HL-60 (cell line): ENCODE data around the gene ODC1.

Source experiments
- DNase-seq, 2 experiments: peaks; one replicate each; pipeline ENCODE4 v3.0.0-alpha.2; 2010 to 2020; ENCODE audit warnings: low read depth in 1 of 2, low spot score in 1 of 2
- H3K27ac ChIP-seq: fragments of 250-450 bp; sonication (Bioruptor Pico); replicated peaks from 2 replicates; pipeline ENCODE4 v1.5.1; 2020; ENCODE audit warnings: mild to moderate bottlenecking, moderate library complexity
- H3K27me3 ChIP-seq: fragments of 250-450 bp; sonication (Bioruptor Pico); 2 replicates; pipeline ENCODE4 v1.5.1; 2021; ENCODE audit warnings: mild to moderate bottlenecking, moderate library complexity; ENCODE audit not compliant: insufficient read depth, poor library complexity, severe bottlenecking
- H3K4me3 ChIP-seq: replicated peaks from 2 replicates; pipeline ENCODE4 v1.5.1; 2011; ENCODE audit warnings: mild to moderate bottlenecking, control low read depth, low read length; ENCODE audit not compliant: insufficient read depth
- GABPA ChIP-seq: IDR thresholded peaks from 2 replicates; pipeline ENCODE4 v1.6.1; 2012; ENCODE audit warnings: low read depth
- POLR2AphosphoS5 ChIP-seq: IDR thresholded peaks from 2 replicates; pipeline ENCODE4 v1.6.1; 2012; ENCODE audit warnings: low read depth
- SPI1 ChIP-seq: IDR thresholded peaks from 2 replicates; pipeline ENCODE4 v1.6.1; 2012; ENCODE audit warnings: low read depth, mild to moderate bottlenecking, borderline replicate concordance
- TF ChIP-seq, protein P1 (sequence below): IDR thresholded peaks from 2 replicates; pipeline ENCODE4 v1.6.1; 2012; ENCODE audit warnings: low read depth; ENCODE audit not compliant: insufficient replicate concordance
- TF ChIP-seq, protein P2 (sequence below): IDR thresholded peaks from one replicate; pipeline ENCODE4 v1.5.1; 2011; ENCODE audit warnings: low read length, control low read depth, inconsistent platforms; ENCODE audit not compliant: insufficient read depth

ODC1 gene

GRCh38 chr2:10465910-10466309 is 17.8 kb upstream of the ODC1 start:
- TF ChIP-seq GABPA (no peak), POLR2AphosphoS5 (no peak), SPI1 (no peak)
- TF ChIP-seq, protein P1, sequence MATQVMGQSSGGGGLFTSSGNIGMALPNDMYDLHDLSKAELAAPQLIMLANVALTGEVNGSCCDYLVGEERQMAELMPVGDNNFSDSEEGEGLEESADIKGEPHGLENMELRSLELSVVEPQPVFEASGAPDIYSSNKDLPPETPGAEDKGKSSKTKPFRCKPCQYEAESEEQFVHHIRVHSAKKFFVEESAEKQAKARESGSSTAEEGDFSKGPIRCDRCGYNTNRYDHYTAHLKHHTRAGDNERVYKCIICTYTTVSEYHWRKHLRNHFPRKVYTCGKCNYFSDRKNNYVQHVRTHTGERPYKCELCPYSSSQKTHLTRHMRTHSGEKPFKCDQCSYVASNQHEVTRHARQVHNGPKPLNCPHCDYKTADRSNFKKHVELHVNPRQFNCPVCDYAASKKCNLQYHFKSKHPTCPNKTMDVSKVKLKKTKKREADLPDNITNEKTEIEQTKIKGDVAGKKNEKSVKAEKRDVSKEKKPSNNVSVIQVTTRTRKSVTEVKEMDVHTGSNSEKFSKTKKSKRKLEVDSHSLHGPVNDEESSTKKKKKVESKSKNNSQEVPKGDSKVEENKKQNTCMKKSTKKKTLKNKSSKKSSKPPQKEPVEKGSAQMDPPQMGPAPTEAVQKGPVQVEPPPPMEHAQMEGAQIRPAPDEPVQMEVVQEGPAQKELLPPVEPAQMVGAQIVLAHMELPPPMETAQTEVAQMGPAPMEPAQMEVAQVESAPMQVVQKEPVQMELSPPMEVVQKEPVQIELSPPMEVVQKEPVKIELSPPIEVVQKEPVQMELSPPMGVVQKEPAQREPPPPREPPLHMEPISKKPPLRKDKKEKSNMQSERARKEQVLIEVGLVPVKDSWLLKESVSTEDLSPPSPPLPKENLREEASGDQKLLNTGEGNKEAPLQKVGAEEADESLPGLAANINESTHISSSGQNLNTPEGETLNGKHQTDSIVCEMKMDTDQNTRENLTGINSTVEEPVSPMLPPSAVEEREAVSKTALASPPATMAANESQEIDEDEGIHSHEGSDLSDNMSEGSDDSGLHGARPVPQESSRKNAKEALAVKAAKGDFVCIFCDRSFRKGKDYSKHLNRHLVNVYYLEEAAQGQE: no peak
- TF ChIP-seq, protein P2, sequence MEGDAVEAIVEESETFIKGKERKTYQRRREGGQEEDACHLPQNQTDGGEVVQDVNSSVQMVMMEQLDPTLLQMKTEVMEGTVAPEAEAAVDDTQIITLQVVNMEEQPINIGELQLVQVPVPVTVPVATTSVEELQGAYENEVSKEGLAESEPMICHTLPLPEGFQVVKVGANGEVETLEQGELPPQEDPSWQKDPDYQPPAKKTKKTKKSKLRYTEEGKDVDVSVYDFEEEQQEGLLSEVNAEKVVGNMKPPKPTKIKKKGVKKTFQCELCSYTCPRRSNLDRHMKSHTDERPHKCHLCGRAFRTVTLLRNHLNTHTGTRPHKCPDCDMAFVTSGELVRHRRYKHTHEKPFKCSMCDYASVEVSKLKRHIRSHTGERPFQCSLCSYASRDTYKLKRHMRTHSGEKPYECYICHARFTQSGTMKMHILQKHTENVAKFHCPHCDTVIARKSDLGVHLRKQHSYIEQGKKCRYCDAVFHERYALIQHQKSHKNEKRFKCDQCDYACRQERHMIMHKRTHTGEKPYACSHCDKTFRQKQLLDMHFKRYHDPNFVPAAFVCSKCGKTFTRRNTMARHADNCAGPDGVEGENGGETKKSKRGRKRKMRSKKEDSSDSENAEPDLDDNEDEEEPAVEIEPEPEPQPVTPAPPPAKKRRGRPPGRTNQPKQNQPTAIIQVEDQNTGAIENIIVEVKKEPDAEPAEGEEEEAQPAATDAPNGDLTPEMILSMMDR: no peak
- no peaks in the 10 kb centered on the region for H3K27me3 ChIP-seq
- H3K4me3 ChIP-seq: no peak overlapping the region
- no peak overlapping the region for H3K27ac ChIP-seq
- no peak for DNase-seq

GRCh38 chr2:10462178-10463083 is 14.3 kb upstream of the ODC1 start:
- no peak for DNase-seq
- Histone ChIP-seq H3K4me3 (no peak overlapping the region), H3K27ac (no peak overlapping the region), H3K27me3 (no peaks in the 10 kb centered on the region)
- TF ChIP-seq, protein P1: no peak
- TF ChIP-seq GABPA (no peak), SPI1 (no peak), POLR2AphosphoS5 (no peak)
- TF ChIP-seq, protein P2: no peak

- DNase-seq: no peak
- no peak overlapping the region for H3K27ac ChIP-seq
- TF ChIP-seq GABPA (no peak), POLR2AphosphoS5 (no peak), SPI1 (no peak)
- TF ChIP-seq, protein P1: no peak
- TF ChIP-seq, protein P2: no peak
- no peaks in the 10 kb centered on the region for H3K27me3 ChIP-seq
- H3K4me3 ChIP-seq: no peak overlapping the region
These were observed 12.3 kb upstream of the ODC1 start for GRCh38 chr2:10460366-10460796.
